DMS53 treated with DMSO at 0.1 percent for 48 hours (cell line): Measurements from ENCODE around the gene GLCCI1.

Source experiments
- DNase-seq: peaks from one replicate; lab custom pipeline; 2025; ENCODE audit not compliant: unreplicated experiment; lab: John Stamatoyannopoulos, UW

GLCCI1 gene

DNA sequence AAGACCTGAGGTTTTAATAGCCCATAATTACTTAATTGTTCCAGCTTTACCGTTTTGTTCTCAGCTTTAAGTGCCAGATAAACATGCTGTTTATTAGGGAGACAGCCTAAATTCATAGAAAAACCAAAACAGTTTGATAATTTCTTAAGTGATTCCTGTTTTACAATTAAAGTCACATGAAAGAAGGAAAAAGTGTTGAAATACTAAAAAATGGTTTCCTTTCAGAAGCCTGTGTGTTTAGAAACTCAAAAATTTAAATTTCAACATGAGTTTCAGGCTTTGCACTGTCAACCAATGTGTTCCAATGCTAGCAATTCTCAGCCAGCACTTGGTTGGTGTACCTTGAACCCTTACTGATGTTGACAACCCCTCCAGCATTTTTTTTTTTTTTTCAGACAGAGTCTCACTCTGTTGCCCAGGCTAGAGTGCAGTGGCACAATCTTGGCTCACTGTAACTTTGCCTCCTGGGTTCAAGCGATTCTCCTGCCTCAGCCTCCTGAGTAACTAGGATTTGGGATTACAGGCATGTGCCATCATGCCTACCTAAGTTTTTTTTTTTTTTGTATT lies 158.1 kb downstream of the GLCCI1 start:
- DNase-seq: no peak

DNA sequence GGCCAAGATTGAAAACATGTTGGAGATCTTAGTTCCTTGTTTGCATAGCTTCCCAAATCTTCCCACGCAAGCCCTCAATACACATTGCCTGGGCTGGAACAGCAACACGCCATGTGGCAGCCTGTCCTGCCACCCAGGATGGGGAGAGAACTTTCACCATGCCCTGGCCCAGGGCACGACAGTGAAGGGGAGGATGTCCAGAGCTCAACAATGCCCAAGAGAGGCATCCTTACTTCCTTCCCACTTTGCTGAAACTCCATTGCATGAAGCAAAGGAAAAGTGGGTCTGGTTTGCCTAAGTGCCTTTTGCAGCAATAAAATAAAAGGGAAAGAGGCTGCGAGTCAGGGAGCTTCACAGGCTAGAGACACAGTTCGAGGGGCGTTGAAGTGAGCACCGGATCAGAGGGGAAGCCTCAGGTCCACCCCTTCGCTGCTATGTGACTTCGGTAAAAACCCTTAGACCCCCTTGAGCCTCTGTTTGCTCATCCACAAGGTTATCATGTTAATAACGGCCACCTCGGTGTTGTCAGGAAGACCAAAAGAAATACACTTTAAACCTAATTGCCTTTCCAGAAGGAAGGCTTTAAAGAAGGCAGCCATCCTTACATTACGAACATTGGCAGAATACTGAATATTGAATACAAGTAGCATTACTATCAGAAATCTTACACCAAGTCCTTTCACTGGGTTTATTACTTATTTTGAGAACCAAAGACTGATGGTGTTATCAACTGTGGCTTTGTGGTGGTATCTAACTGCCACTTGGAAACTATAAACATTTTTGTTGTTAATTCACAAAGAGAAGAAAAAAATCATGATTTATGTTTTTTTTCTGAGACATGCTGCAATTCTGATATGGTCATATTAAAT lies 160.1 kb downstream of the GLCCI1 start:
- DNase-seq: no peak

DNA sequence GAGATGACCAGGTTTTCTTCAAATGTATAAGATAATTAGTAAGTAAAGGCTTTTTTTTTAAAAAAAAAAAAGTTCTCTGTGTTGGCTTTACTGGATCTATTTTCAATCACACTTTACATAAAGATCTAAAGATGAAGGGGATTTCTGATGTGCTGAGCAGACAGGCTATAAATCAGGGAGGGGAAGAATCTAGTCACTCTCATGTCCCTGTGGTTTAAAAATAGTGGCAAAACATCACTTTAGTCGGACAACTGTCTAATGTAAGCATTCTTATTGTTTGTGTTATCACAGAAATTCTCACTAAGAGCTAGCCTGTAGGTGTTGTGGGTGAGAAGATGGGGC lies 160.7 kb downstream of the GLCCI1 start:
- DNase-seq: no peak

DNA sequence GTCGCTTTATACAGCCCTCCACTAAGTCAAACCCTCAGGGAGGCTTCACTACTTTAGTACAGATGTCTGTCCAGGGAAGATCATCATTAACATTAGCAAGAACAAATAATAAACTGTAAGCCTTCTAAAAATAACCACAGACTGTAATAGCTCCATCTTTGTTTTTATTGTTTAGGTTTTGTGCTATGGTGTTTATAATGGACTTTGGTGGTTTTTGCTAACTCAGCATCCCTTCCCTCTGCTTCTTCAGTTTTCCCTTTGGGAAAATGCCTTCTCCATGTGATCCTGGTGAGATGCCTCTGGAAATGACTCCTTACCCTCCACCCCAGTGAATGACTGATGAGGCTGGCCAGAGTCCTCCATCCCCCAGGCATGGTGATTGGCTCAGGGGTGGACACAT lies 162.1 kb downstream of the GLCCI1 start:
- no peak for DNase-seq

GRCh38 chr7:8131694-8132605 lies 163.4 kb downstream of the GLCCI1 start:
- no peak for DNase-seq

DNA sequence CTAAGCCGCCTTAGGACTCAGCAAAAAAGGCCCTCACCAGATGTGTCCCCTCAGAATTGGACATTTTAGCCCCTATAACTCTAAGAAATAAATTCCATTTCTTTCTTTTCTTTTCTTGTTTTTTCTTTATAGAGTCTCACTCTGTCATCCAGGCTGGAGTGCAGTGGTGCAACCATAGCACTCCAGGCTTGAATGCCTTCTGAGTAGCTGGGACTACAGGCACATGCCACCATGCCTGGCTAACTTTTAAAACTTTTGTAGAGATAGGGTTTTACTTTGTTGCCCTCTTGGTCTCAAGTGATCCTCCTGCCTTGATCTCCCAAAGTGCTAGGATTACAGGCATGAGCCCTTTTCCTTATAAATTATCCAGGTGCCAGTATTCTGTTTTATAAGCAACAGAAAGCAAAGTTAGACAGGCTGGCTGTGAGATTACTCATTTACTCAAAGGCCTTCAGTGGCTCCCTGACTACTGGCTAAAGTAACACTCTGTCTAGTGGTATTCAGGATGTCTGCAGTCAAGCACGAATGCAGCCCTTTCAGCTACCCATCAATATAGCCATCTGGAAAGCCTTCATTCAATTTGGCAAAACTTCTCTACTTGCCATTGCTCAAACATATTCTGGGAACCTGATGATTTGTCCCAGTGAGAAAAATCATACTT lies 164.7 kb downstream of the GLCCI1 start:
- DNase-seq: no peak

DNA sequence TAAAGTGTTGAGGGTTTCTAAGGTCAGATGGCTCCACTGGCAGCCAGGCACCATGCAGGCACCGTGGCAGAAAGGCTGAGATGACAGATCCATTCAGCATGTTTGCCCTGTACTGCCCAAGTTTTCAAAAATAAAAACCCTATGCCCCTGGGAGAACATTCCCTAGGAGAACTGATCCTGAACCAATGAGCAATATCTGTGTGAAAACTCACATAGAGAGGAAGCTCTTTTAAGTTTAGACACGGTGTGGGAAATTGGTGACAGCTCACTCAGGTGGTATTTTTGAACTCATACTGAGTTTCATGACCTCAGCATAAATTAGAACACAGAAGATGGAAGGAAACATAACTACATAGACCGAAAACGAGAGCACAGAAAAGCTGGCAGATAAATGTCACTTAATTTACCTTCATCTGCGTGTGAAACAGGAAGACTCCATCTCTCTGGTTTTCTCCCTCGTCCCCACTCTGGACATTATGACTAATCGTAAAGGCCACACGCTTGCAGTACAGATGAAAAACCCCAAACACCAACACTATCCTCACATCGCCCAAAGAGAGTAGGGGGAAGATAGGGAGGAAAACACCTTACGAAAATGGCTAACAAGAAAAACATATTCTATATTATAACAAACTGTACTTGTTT lies 165.6 kb downstream of the GLCCI1 start:
- no peak for DNase-seq

DNA sequence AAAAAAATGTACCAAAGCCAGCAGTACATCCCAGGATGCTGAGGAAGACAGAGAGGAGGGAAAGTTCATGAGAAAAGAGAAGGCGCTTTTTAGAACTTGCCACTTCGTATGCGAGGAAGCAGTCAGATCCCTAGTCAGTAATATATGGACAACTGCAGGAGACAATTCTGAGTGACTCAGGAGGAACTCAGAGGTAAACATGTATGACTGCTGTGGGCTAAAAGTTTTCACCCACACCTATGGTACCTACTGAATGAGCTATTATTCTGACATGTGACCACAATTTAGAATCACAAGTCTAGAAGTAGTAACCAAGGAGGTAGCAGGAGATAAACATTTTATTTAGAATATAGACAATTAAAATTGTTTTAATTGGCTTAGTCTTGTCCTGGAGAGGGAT lies 166.8 kb downstream of the GLCCI1 start:
- DNase-seq: no peak

GRCh38 chr7:8136051-8136730 lies 167.6 kb downstream of the GLCCI1 start:
- DNase-seq: no peak
